ENCODE measurements around the gene SPATA16.

SPATA16 gene

DNA sequence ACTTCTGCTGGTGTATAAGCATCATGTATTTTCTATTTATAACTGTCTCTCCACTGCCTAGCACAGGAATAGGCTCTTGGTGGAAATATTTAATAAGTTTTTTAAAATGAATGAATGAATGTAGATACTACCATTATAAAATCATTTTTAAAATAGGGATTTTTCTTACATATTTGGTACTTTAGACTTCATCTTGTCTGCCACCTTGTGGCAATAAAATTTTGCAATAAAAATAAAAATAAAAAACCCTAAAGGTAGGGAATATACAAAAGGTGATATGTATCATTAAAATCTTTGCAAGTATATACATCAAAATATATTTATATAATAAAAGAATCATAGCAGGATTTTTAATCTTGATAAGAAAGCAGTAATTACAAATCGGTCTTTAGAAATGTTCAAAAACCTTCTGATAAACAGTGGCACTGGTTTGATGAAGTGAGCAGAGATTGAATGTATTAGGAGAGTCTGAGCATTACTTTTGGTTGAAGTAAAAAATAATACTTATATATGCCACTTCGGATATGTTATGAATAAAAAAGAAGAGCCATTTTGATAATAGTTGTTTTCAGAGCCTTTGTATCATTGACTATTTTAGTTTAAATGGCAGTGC, 95.2 kb downstream of the SPATA16 start:
- TF ChIP-seq, protein P1, sequence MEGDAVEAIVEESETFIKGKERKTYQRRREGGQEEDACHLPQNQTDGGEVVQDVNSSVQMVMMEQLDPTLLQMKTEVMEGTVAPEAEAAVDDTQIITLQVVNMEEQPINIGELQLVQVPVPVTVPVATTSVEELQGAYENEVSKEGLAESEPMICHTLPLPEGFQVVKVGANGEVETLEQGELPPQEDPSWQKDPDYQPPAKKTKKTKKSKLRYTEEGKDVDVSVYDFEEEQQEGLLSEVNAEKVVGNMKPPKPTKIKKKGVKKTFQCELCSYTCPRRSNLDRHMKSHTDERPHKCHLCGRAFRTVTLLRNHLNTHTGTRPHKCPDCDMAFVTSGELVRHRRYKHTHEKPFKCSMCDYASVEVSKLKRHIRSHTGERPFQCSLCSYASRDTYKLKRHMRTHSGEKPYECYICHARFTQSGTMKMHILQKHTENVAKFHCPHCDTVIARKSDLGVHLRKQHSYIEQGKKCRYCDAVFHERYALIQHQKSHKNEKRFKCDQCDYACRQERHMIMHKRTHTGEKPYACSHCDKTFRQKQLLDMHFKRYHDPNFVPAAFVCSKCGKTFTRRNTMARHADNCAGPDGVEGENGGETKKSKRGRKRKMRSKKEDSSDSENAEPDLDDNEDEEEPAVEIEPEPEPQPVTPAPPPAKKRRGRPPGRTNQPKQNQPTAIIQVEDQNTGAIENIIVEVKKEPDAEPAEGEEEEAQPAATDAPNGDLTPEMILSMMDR (IDR thresholded peaks at IDR 0.05; ENCODE audit: control insufficient read depth, insufficient read depth, low read depth, low read length, missing control alignments) = peak; percentile 21

DNA sequence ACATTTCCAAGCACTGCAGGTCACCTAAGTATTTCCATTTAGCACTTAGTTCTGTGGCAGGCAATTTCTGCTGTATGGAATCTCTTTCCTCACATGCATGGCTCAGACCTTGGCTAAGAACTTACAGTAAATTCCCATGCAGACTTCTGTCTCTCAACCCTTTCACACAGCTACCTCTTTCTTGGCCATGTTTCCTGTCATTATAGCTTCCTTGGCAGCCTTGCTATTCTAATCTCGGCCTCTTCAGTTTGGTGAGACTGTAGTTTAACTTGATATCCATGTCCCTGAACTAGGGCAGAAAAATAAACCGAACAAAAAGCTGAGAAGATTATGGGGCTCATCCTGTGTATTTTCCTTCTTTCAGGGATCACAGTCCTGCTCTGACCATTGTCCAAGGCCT, 96.0 kb downstream of the SPATA16 start:
- TF ChIP-seq, protein P1 (IDR thresholded peaks at IDR 0.05; ENCODE audit: control insufficient read depth, insufficient read depth, low read depth, low read length, missing control alignments) = no peak
- no peak for DNase-seq (ENCODE audit: low read depth)
- no peak overlapping the region for H3K4me3 ChIP-seq (ENCODE audit: control insufficient read depth, low read depth, low read length)

More for the DNA sequence above, 95.2 kb downstream of the SPATA16 start:
- DNase-seq (ENCODE audit: low read depth) = no peak
- H3K4me3 ChIP-seq (ENCODE audit: control insufficient read depth, low read depth, low read length) = no peak overlapping the region

DNA sequence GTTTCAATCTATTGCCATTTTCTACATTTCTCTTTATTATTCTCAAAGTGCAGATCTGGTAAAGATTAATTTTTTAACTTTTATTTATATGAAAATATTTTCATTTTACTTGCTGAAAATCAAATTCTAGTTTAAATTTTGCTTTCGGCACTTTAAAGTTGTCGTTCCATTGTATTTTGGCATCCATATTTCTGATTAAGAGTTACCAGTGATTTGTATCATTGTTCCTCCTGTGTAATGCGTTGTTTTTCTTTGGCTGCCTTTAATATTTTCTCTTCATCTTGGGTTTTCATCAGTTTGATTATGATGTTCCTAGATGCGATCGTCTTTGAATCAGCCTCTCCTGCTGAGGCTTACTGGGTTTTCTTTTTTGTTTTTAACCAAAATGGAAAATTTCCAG, 97.3 kb downstream of the SPATA16 start:
- TF ChIP-seq, protein P1 (IDR thresholded peaks at IDR 0.05; ENCODE audit: control insufficient read depth, insufficient read depth, low read depth, low read length, missing control alignments) = no peak
- no peak overlapping the region for H3K4me3 ChIP-seq (ENCODE audit: control insufficient read depth, low read depth, low read length)
- no peak for DNase-seq (ENCODE audit: low read depth)

DNA sequence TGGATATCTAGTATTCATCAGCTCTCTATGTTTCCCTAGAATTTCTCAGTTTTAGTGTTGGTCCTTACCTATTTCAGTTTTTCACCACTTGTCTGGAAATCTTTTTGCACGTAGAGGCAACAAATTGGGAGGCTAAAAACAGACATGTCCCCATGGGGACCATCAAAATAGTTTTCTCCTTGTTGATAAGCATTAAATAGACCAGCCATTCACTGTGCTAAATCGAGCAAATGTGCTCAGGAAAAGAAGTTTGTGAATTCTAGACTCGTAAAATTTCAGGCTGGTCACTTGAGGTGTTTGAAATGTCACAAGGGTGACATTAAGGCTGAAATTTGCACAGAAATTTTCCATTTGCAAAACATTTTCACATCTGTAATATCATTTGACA, 102.6 kb downstream of the SPATA16 start:
- no peak overlapping the region for H3K4me3 ChIP-seq (ENCODE audit: control insufficient read depth, low read depth, low read length)
- no peak for DNase-seq (ENCODE audit: low read depth)
- TF ChIP-seq, protein P1 (IDR thresholded peaks at IDR 0.05; ENCODE audit: control insufficient read depth, insufficient read depth, low read depth, low read length, missing control alignments) = no peak

DNA sequence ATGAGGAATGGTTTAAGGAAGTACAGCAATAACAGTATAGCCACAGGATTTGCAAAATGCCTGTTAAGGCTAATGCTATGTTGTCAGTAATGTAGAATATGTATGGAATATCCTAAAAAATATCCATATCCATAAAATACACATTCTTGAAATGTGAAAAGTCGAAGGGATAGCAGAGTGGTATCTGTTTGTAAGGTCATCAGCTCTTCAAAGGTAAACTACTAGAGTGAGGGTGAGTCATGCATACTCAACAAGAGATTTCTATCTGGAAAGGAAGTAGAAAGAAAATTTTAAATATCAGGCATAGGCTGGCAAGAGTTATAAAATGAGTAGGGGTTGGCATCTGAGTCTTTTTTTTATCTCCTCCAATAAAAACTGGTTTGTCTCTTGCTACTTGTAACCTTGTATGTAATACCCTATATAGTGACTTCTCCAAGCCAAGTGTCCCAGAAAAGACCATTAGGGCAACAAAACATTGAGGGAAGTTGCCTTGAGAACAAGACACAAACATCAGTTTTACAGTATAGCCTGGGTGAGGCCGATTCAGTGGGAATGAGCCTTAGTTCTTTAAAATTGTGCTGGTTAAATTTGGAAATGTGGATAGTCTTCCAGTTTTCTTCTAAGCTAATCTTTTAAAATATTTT, 103.1 kb downstream of the SPATA16 start:
- TF ChIP-seq, protein P1 (IDR thresholded peaks at IDR 0.05; ENCODE audit: control insufficient read depth, insufficient read depth, low read depth, low read length, missing control alignments) = no peak
- H3K4me3 ChIP-seq (ENCODE audit: control insufficient read depth, low read depth, low read length) = no peak overlapping the region
- DNase-seq (ENCODE audit: low read depth) = no peak

DNA sequence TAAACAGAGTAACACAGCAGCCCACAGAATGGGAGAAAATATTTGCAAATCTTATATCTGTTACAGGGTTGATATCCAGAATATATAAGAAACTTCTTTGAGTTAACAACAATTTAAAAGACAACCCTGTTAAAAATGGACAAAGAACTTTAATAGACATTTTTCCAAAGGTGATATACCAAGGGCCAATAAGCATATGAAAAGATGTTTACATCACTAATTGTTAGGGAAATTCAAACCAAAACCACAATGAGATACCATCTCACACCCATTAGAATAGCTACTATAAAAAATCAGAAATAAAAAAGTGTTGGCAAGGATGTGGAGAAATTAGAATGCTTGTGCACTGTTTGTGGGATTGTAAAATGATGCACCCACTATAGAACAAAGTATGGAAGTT, 110.8 kb downstream of the SPATA16 start:
- no peak overlapping the region for H3K4me3 ChIP-seq (ENCODE audit: control insufficient read depth, low read depth, low read length)
- no peak for DNase-seq (ENCODE audit: low read depth)
- TF ChIP-seq, protein P1 (IDR thresholded peaks at IDR 0.05; ENCODE audit: control insufficient read depth, insufficient read depth, low read depth, low read length, missing control alignments) = no peak

Data from AG09309 (cell line).